HCT116 (cell line): ENCODE data around the gene SIX5. TPM values are rescaled to one million over a fixed set of nuclear protein-coding genes. Genes with fewer than 3 reads are reported as not detected.

Source experiments
- ATAC-seq: fragments of 200-7000 bp; cut with Tn5 transposase; 2 replicates; pipeline ENCODE4 v1.9.1; 2020; ENCODE audit warnings: mild to moderate bottlenecking, moderate library complexity
- BruUV-seq: library from RNA; stranded (reverse); fragments of 400-500 nt; replicated peaks from 2 replicates; lab custom pipeline; 2021; lab: Mats Ljungman, UMichigan
- CTCF ChIA-PET: fragments of 300-600 bp; sonication (Branson Sonifier 250); formaldehyde crosslinking; loops from one replicate; lab custom pipeline; 2021; ENCODE audit warnings: antibody characterized with exemption; lab: Charles Lee
- POLR2A ChIA-PET: fragments of 300-600, 350-600 bp; sonication (Branson Sonifier 250); formaldehyde crosslinking; loops from one replicate; lab custom pipeline; 2021; ENCODE audit warnings: antibody characterized with exemption; lab: Charles Lee
- RAD21 ChIA-PET, 2 experiments: fragments of 300-600 bp; sonication (Branson Sonifier 250); formaldehyde crosslinking; loops; one replicate each; lab custom pipeline; 2023; ENCODE audit warnings: low total read pairs in 2 of 2; ENCODE audit not compliant: uncharacterized antibody in 2 of 2, unreplicated experiment in 2 of 2, low non-redundant PET in 1 of 2; lab: Charles Lee
- DNase-seq: peaks from one replicate; pipeline ENCODE4 v3.0.0-alpha.2; 2010; ENCODE audit warnings: low read depth, low spot score
- H2AFZ ChIP-seq: fragments of 200-600 bp; shearing (Covaris generic), sonication (generic); 2 replicates; pipeline ENCODE4 v1.6.1; 2017; ENCODE audit warnings: low read depth, mixed run types, mixed read lengths, antibody characterized with exemption, low read length; ENCODE audit not compliant: poor library complexity, severe bottlenecking
- H3K27ac ChIP-seq: 2 replicates; pipeline ENCODE4 v1.5.1; 2012; ENCODE audit warnings: low read depth, low read length
- H3K27me3 ChIP-seq: fragments of 200-600 bp; sonication (generic); 2 replicates; pipeline ENCODE4 v1.6.1; 2016; ENCODE audit warnings: mixed run types, low read length, mixed read lengths; ENCODE audit not compliant: insufficient read depth
- H3K36me3 ChIP-seq, 2 experiments: fragments of 200-500 bp in 1 of 2; fragments of 200-600 bp in 1 of 2; sonication (Bioruptor generic) in 1 of 2; sonication (generic) in 1 of 2; 2 replicates each; pipeline versions ENCODE4 v1.5.1 to v1.6.1; 2014 to 2016; ENCODE audit warnings: low read length in 2 of 2, inconsistent platforms in 1 of 2, mixed read lengths in 1 of 2, mixed run types in 1 of 2; ENCODE audit not compliant: insufficient read depth in 2 of 2, control insufficient read depth in 1 of 2
- H3K4me1 ChIP-seq, 2 experiments: fragments of 200-600 bp in 1 of 2; sonication (generic) in 1 of 2; 2 replicates each; pipeline versions ENCODE4 v1.5.1 to v1.6.1; 2012 to 2017; ENCODE audit warnings: low read length in 2 of 2, inconsistent platforms in 1 of 2, mild to moderate bottlenecking in 1 of 2, mixed read lengths in 1 of 2, mixed run types in 1 of 2, moderate library complexity in 1 of 2; ENCODE audit not compliant: insufficient read depth in 2 of 2, control insufficient read depth in 1 of 2
- H3K4me2 ChIP-seq: fragments of 200-600 bp; sonication (generic); 2 replicates; pipeline ENCODE4 v1.6.1; 2017; ENCODE audit warnings: mixed run types, low read length, mixed read lengths
- H3K4me3 ChIP-seq, 2 experiments: fragments of 200-600 bp in 1 of 2; sonication (generic) in 1 of 2; replicated peaks in 1 of 2; 2 replicates each; pipeline ENCODE4 v1.5.1; 2011 to 2016; ENCODE audit warnings: low read length in 2 of 2, control low read depth in 1 of 2, low read depth in 1 of 2, mild to moderate bottlenecking in 1 of 2, mixed read lengths in 1 of 2, mixed run types in 1 of 2
- H3K79me2 ChIP-seq: fragments of 200-600 bp; sonication (generic); 2 replicates; pipeline ENCODE4 v1.6.1; 2017; ENCODE audit warnings: mild to moderate bottlenecking, mixed run types, low read length, moderate library complexity, mixed read lengths; ENCODE audit not compliant: insufficient read depth
- H3K9ac ChIP-seq: fragments of 200-600 bp; sonication (generic); 2 replicates; pipeline ENCODE4 v1.6.1; 2016; ENCODE audit warnings: low read length, mixed read lengths
- H3K9me2 ChIP-seq: fragments of 200-600 bp; sonication (generic), shearing (Covaris generic); 2 replicates; pipeline ENCODE4 v1.6.1; 2017; ENCODE audit warnings: mixed run types, mild to moderate bottlenecking, moderate library complexity; ENCODE audit not compliant: insufficient read depth
- H3K9me3 ChIP-seq, 2 experiments: fragments of 200-500 bp in 1 of 2; fragments of 200-600 bp in 1 of 2; sonication (Bioruptor generic) in 1 of 2; sonication (generic) in 1 of 2; 2 replicates each; pipeline ENCODE4 v1.6.1; 2014 to 2017; ENCODE audit warnings: low read length in 2 of 2, mixed read lengths in 2 of 2, inconsistent platforms in 1 of 2, low read depth in 1 of 2, mild to moderate bottlenecking in 1 of 2, mixed run types in 1 of 2, moderate library complexity in 1 of 2; ENCODE audit not compliant: control insufficient read depth in 1 of 2, insufficient read depth in 1 of 2
- H4K20me1 ChIP-seq: fragments of 200-600 bp; sonication (generic), shearing (Covaris generic); 2 replicates; pipeline ENCODE4 v1.6.1; 2017; ENCODE audit warnings: mixed run types, mild to moderate bottlenecking, moderate library complexity; ENCODE audit not compliant: insufficient read depth
- ATF3 ChIP-seq: IDR thresholded peaks from 2 replicates; pipeline ENCODE4 v1.6.1; 2012
- CBX3 ChIP-seq: IDR thresholded peaks from 2 replicates; pipeline ENCODE4 v1.6.1; 2012; ENCODE audit warnings: low read depth
- POLR2A ChIP-seq: IDR thresholded peaks from 2 replicates; pipeline ENCODE4 v1.7.0; 2011; ENCODE audit warnings: borderline replicate concordance; ENCODE audit not compliant: insufficient read depth, insufficient read length; ENCODE audit errors: extremely low read depth
- intact Hi-C: fragments of 100-400 bp; cut with micrococcal nuclease; formaldehyde crosslinking; loops from 2 replicates; pipeline ENCODE4 v1.10.0; 2022
- total RNA-seq: library from RNA; stranded (reverse); gene quantifications from one replicate; pipeline ENCODE4 v1.2.1, GENCODE V29; 2021; ENCODE audit not compliant: unreplicated experiment

The SIX5 gene
- total RNA-seq, 1 experiment from 2014 or later = 18.3 TPM

- H3K27me3 ChIP-seq = no peaks in the 10 kb centered on the region
- DNase-seq (no peak), ATAC-seq (no peak)
- peaks cover 19 to 24% of the 10 kb centered on the region in 2 experiments; a peak in 3 of 4 replicates for H3K36me3 ChIP-seq
- TF ChIP-seq ATF3 (no peak), CBX3 (no peak), POLR2A (no peak)
- no peaks in the 10 kb centered on the region for H4K20me1 ChIP-seq
- intact Hi-C loops = no loop called here
- POLR2A ChIA-PET = interaction anchor here (1.8 kb wide), 1 partner anchor 38 kb away, joined by 4 read pairs; no protein-coding TSS in a partner anchor
- BruUV-seq = no TSS peak
- no peaks in the 10 kb centered on the region for H3K9me2 ChIP-seq
- no peak overlapping the region for H3K27ac ChIP-seq
- RAD21 ChIA-PET = no interaction called here
- H3K4me1 ChIP-seq = peaks cover 20 to 30% of the 10 kb centered on the region in 2 experiments
- no peaks in the 10 kb centered on the region for H3K9me3 ChIP-seq
- no peak overlapping the region for H3K4me2 ChIP-seq
- H2AFZ ChIP-seq = no peak overlapping the region
- CTCF ChIA-PET = no interaction called here
- peaks cover 74% of the 10 kb centered on the region for H3K79me2 ChIP-seq
- no peak overlapping the region for H3K4me3 ChIP-seq
- no peak overlapping the region for H3K9ac ChIP-seq
Observed at GRCh38 chr19:45715139-45715538, 53.9 kb downstream of the SIX5 start.

Other genes starting within 250 kb of the SIX5 start
- 11.1 TPM for gene OPA3, start 184.4 kb downstream of the SIX5 start, total RNA-seq
- 0.10 TPM for gene GPR4, start 167.0 kb downstream of the SIX5 start, total RNA-seq
- gene EML2, start 129.9 kb downstream of the SIX5 start, total RNA-seq = 131 TPM
- gene GIPR, start 101.0 kb downstream of the SIX5 start, total RNA-seq = 14.1 TPM
- 927 TPM for gene SNRPD2, start 77.3 kb downstream of the SIX5 start, total RNA-seq
- gene QPCTL, start 76.6 kb downstream of the SIX5 start, total RNA-seq = 19.5 TPM
- gene FBXO46, start 38.4 kb downstream of the SIX5 start, total RNA-seq = 31.7 TPM
- 2.1 TPM for gene MEIOSIN, start 35.8 kb downstream of the SIX5 start, total RNA-seq
- 52.5 TPM for gene DMPK, start 13.2 kb upstream of the SIX5 start, total RNA-seq
- 56.8 TPM for gene DMWD, start 23.6 kb upstream of the SIX5 start, total RNA-seq
- gene RSPH6A, start 46.1 kb upstream of the SIX5 start, total RNA-seq = 0.57 TPM
- 117 TPM for gene SYMPK, start 93.9 kb upstream of the SIX5 start, total RNA-seq
- gene FOXA3, start 95.1 kb upstream of the SIX5 start, total RNA-seq = 5.8 TPM
- 33.9 TPM for gene IRF2BP1, start 116.9 kb upstream of the SIX5 start, total RNA-seq
- gene MYPOP, start 133.4 kb upstream of the SIX5 start, total RNA-seq = 10.8 TPM
- not detected for gene NANOS2, start 145.5 kb upstream of the SIX5 start, total RNA-seq
- gene NOVA2, start 204.6 kb upstream of the SIX5 start, total RNA-seq = 2.5 TPM
- gene CCDC61, start 226.2 kb upstream of the SIX5 start, total RNA-seq = 12.2 TPM